ENCODE measurements around the gene CLDN34.

Gene CLDN34

GRCh38 chrX:9961750-9962149 lies 5.4 kb upstream of the CLDN34 start:
- no peak for DNase-seq (ENCODE audit: extremely low read depth, low read depth)
- no peak for TF ChIP-seq CTCF (IDR thresholded peaks at IDR 0.05; ENCODE audit: low read depth, low read length, missing control alignments)
- H3K4me3 ChIP-seq (replicated peaks; ENCODE audit: low read depth, low read length) = no peak overlapping the region

- no peak overlapping the region for H3K4me3 ChIP-seq (replicated peaks; ENCODE audit: low read depth, low read length)
- DNase-seq (ENCODE audit: extremely low read depth, low read depth) = no peak
- TF ChIP-seq CTCF (IDR thresholded peaks at IDR 0.05; ENCODE audit: low read depth, low read length, missing control alignments) = no peak
Measured at GRCh38 chrX:9977635-9978034, 10.5 kb downstream of the CLDN34 start.

- no peak for DNase-seq (ENCODE audit: extremely low read depth, low read depth)
- TF ChIP-seq CTCF (IDR thresholded peaks at IDR 0.05; ENCODE audit: low read depth, low read length, missing control alignments) = no peak
- H3K4me3 ChIP-seq (replicated peaks; ENCODE audit: low read depth, low read length) = no peak overlapping the region
Measured at GRCh38 chrX:9980401-9980800, 13.2 kb downstream of the CLDN34 start.

- H3K4me3 ChIP-seq (replicated peaks; ENCODE audit: low read depth, low read length) = no peak overlapping the region
- no peak for DNase-seq (ENCODE audit: extremely low read depth, low read depth)
- TF ChIP-seq CTCF (IDR thresholded peaks at IDR 0.05; ENCODE audit: low read depth, low read length, missing control alignments) = no peak
Measured at GRCh38 chrX:9980927-9981326, 13.8 kb downstream of the CLDN34 start.

GRCh38 chrX:9983441-9983840 lies 16.3 kb downstream of the CLDN34 start:
- no peak for DNase-seq (ENCODE audit: extremely low read depth, low read depth)
- TF ChIP-seq CTCF (IDR thresholded peaks at IDR 0.05; ENCODE audit: low read depth, low read length, missing control alignments) = no peak
- H3K4me3 ChIP-seq (replicated peaks; ENCODE audit: low read depth, low read length) = no peak overlapping the region

- no peak for TF ChIP-seq CTCF (IDR thresholded peaks at IDR 0.05; ENCODE audit: low read depth, low read length, missing control alignments)
- no peak overlapping the region for H3K4me3 ChIP-seq (replicated peaks; ENCODE audit: low read depth, low read length)
- no peak for DNase-seq (ENCODE audit: extremely low read depth, low read depth)
Measured at GRCh38 chrX:9983846-9984245, 16.7 kb downstream of the CLDN34 start.

- no peak overlapping the region for H3K4me3 ChIP-seq (replicated peaks; ENCODE audit: low read depth, low read length)
- TF ChIP-seq CTCF (IDR thresholded peaks at IDR 0.05; ENCODE audit: low read depth, low read length, missing control alignments) = peak; percentile 18
- DNase-seq (ENCODE audit: extremely low read depth, low read depth) = no peak
Measured at GRCh38 chrX:9988762-9989161, 21.6 kb downstream of the CLDN34 start.

Data from HFF-Myc (cell line).